ENCODE measurements around the gene TBX5. TPM values are rescaled to one million over a fixed set of nuclear protein-coding genes. Genes with fewer than 3 reads are reported as not detected.

Gene TBX5
- polyA plus RNA-seq, 1 of the 3 experiments (the other 2 are of a cell fraction): not detected

DNA sequence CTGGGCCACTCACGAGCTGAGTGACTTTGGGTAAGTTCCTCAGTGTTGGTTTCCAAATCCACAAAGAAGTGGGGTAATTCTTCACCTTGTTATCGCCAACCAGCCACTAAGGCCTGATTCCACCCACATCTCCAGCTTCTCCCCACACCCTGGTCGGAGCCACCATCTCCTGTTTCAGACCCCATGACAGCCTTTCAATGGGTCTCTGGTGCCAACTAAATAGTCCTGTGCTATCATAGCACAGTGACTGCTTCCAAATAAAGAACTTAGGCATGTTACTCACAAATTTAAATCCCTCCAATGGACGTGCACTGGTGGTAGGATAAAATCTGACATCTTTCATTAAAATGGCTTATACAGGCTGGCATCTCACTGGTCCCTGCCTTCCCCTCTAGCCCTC lies 44.0 kb downstream of the TBX5 start:
- no peaks in the 10 kb centered on the region for H3K9me3 ChIP-seq
- no peak for TF ChIP-seq ELF1 (IDR thresholded peaks at IDR 0.05)
- TF ChIP-seq, protein P1, sequence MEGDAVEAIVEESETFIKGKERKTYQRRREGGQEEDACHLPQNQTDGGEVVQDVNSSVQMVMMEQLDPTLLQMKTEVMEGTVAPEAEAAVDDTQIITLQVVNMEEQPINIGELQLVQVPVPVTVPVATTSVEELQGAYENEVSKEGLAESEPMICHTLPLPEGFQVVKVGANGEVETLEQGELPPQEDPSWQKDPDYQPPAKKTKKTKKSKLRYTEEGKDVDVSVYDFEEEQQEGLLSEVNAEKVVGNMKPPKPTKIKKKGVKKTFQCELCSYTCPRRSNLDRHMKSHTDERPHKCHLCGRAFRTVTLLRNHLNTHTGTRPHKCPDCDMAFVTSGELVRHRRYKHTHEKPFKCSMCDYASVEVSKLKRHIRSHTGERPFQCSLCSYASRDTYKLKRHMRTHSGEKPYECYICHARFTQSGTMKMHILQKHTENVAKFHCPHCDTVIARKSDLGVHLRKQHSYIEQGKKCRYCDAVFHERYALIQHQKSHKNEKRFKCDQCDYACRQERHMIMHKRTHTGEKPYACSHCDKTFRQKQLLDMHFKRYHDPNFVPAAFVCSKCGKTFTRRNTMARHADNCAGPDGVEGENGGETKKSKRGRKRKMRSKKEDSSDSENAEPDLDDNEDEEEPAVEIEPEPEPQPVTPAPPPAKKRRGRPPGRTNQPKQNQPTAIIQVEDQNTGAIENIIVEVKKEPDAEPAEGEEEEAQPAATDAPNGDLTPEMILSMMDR (IDR thresholded peaks at IDR 0.05): no peak
- TF ChIP-seq MXI1 (IDR thresholded peaks at IDR 0.05; ENCODE audit: low read depth, low read length): no peak
- TF ChIP-seq IRF3 (IDR thresholded peaks at IDR 0.05; ENCODE audit: low read depth, low read length): no peak
- no peak for TF ChIP-seq SIN3A (IDR thresholded peaks at IDR 0.05; ENCODE audit: borderline replicate concordance, low read depth, low read length)
- TF ChIP-seq TEAD4 (IDR thresholded peaks at IDR 0.05; ENCODE audit: borderline replicate concordance, insufficient read depth): no peak
- no peak for TF ChIP-seq GABPA (IDR thresholded peaks at IDR 0.05; ENCODE audit: low read depth)
- no peak for TF ChIP-seq EP300 (IDR thresholded peaks at IDR 0.05; ENCODE audit: borderline replicate concordance in 1 of 2, low read depth in 1 of 2, low read length in 1 of 2)
- no peak for TF ChIP-seq MAX (IDR thresholded peaks at IDR 0.05; ENCODE audit: low read depth)
- TF ChIP-seq FOXM1 (IDR thresholded peaks at IDR 0.05; ENCODE audit: low read depth): no peak
- no peak for TF ChIP-seq POLR2AphosphoS5 (IDR thresholded peaks at IDR 0.05; ENCODE audit: low read depth, low read length)
- DNase-seq: no peak
- CTCF ChIA-PET: no interaction called here
- no peaks in the 10 kb centered on the region for H3K36me3 ChIP-seq (replicated peaks in 1 of 2; ENCODE audit: control insufficient read depth in 1 of 2, insufficient read depth in 2 of 2, low read length in 1 of 2)
- H3K4me1 ChIP-seq (ENCODE audit: control insufficient read depth in 1 of 2, insufficient read depth in 2 of 2, low read depth in 1 of 2, low read length in 1 of 2): no peaks in the 10 kb centered on the region
- H3K27me3 ChIP-seq (ENCODE audit: insufficient read depth): no peaks in the 10 kb centered on the region
- no peaks in the 10 kb centered on the region for H3K9me2 ChIP-seq
- no peaks in the 10 kb centered on the region for H3F3A ChIP-seq (replicated peaks; ENCODE audit: insufficient read depth)
- H3K27ac ChIP-seq (ENCODE audit: low read depth in 2 of 2, low read length in 1 of 2): no peak overlapping the region
- no peak overlapping the region for H2AFZ ChIP-seq (ENCODE audit: low read depth)
- no peak overlapping the region for H3K4me3 ChIP-seq (ENCODE audit: low read depth in 2 of 2, low read length in 1 of 2)
- 0% methylated on average over 4 of the region's 4 CpGs for WGBS (ENCODE audit: low lambda C conversion rate)
- H3K79me2 ChIP-seq (ENCODE audit: insufficient read depth): no peaks in the 10 kb centered on the region
- POLR2A ChIA-PET: no interaction called here
- no peak overlapping the region for H3K4me2 ChIP-seq
- no peaks in the 10 kb centered on the region for H4K20me1 ChIP-seq (ENCODE audit: insufficient read depth)
- no peak overlapping the region for H3K9ac ChIP-seq

DNA sequence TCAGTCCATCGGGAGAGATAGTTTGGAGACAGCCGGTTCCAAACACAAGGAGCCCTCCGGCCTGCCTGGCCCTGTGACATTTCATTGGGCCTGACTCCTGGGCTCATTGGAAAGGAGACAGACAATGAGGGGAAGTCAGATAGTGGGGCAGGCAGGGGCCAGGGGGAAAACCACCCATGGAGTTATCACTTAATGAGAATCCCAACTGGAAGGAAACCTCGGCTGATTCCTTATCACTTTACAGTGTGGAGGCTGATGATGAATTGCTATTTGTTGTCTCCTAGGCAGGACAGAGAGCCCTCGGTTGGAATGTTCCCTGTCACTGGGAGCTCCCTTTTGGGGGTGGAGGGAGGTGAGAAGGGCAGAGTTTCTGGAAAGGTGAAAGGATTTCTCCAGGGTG lies 44.4 kb downstream of the TBX5 start:
- no peaks in the 10 kb centered on the region for H3K79me2 ChIP-seq (ENCODE audit: insufficient read depth)
- H3K36me3 ChIP-seq (replicated peaks in 1 of 2; ENCODE audit: control insufficient read depth in 1 of 2, insufficient read depth in 2 of 2, low read length in 1 of 2): no peaks in the 10 kb centered on the region
- ChIA-PET POLR2A (no interaction called here), CTCF (no interaction called here)
- WGBS (ENCODE audit: low lambda C conversion rate): 2% methylated on average over 5 of the region's 5 CpGs
- no peak for DNase-seq
- no peak overlapping the region for H3K27ac ChIP-seq (ENCODE audit: low read depth in 2 of 2, low read length in 1 of 2)
- H3F3A ChIP-seq (replicated peaks; ENCODE audit: insufficient read depth): no peaks in the 10 kb centered on the region
- H3K9ac ChIP-seq: no peak overlapping the region
- H3K4me1 ChIP-seq (ENCODE audit: control insufficient read depth in 1 of 2, insufficient read depth in 2 of 2, low read depth in 1 of 2, low read length in 1 of 2): no peaks in the 10 kb centered on the region
- H3K27me3 ChIP-seq (ENCODE audit: insufficient read depth): no peaks in the 10 kb centered on the region
- H3K9me3 ChIP-seq: no peaks in the 10 kb centered on the region
- no peak overlapping the region for H3K4me2 ChIP-seq
- H2AFZ ChIP-seq (ENCODE audit: low read depth): no peak overlapping the region
- no peaks in the 10 kb centered on the region for H3K9me2 ChIP-seq
- no peak overlapping the region for H3K4me3 ChIP-seq (ENCODE audit: low read depth in 2 of 2, low read length in 1 of 2)
- H4K20me1 ChIP-seq (ENCODE audit: insufficient read depth): no peaks in the 10 kb centered on the region
- TF ChIP-seq RCOR1 (IDR thresholded peaks at IDR 0.05; ENCODE audit: low read length): no peak
- TF ChIP-seq FOXM1 (IDR thresholded peaks at IDR 0.05; ENCODE audit: low read depth): no peak
- no peak for TF ChIP-seq TAF1 (IDR thresholded peaks at IDR 0.05; ENCODE audit: borderline replicate concordance, low read depth, low read length)
- TF ChIP-seq, protein P2, sequence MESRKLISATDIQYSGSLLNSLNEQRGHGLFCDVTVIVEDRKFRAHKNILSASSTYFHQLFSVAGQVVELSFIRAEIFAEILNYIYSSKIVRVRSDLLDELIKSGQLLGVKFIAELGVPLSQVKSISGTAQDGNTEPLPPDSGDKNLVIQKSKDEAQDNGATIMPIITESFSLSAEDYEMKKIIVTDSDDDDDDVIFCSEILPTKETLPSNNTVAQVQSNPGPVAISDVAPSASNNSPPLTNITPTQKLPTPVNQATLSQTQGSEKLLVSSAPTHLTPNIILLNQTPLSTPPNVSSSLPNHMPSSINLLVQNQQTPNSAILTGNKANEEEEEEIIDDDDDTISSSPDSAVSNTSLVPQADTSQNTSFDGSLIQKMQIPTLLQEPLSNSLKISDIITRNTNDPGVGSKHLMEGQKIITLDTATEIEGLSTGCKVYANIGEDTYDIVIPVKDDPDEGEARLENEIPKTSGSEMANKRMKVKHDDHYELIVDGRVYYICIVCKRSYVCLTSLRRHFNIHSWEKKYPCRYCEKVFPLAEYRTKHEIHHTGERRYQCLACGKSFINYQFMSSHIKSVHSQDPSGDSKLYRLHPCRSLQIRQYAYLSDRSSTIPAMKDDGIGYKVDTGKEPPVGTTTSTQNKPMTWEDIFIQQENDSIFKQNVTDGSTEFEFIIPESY (IDR thresholded peaks at IDR 0.05; ENCODE audit: borderline replicate concordance, low read depth): no peak
- TF ChIP-seq IRF3 (IDR thresholded peaks at IDR 0.05; ENCODE audit: low read depth, low read length): no peak
- TF ChIP-seq, protein P3, sequence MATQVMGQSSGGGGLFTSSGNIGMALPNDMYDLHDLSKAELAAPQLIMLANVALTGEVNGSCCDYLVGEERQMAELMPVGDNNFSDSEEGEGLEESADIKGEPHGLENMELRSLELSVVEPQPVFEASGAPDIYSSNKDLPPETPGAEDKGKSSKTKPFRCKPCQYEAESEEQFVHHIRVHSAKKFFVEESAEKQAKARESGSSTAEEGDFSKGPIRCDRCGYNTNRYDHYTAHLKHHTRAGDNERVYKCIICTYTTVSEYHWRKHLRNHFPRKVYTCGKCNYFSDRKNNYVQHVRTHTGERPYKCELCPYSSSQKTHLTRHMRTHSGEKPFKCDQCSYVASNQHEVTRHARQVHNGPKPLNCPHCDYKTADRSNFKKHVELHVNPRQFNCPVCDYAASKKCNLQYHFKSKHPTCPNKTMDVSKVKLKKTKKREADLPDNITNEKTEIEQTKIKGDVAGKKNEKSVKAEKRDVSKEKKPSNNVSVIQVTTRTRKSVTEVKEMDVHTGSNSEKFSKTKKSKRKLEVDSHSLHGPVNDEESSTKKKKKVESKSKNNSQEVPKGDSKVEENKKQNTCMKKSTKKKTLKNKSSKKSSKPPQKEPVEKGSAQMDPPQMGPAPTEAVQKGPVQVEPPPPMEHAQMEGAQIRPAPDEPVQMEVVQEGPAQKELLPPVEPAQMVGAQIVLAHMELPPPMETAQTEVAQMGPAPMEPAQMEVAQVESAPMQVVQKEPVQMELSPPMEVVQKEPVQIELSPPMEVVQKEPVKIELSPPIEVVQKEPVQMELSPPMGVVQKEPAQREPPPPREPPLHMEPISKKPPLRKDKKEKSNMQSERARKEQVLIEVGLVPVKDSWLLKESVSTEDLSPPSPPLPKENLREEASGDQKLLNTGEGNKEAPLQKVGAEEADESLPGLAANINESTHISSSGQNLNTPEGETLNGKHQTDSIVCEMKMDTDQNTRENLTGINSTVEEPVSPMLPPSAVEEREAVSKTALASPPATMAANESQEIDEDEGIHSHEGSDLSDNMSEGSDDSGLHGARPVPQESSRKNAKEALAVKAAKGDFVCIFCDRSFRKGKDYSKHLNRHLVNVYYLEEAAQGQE (IDR thresholded peaks at IDR 0.05; ENCODE audit: low read depth, low read length): no peak
- no peak for TF ChIP-seq CHD2 (IDR thresholded peaks at IDR 0.05; ENCODE audit: low read length, partially characterized antibody)

Measured in SK-N-SH (cell line).